Measurements from ENCODE around the gene NMRK2. TPM values are rescaled to one million over a fixed set of nuclear protein-coding genes. Genes with fewer than 3 reads are reported as not detected.
"Not testable (repeated sequence)": the region's sequence is repeated elsewhere in the genome, so short reads cannot be mapped to it uniquely, and the experiment has no call there.

Gene NMRK2
- polyA plus RNA-seq, 3 donors from 2014 or later = not detected

- Mint-ChIP-seq H3K36me3 (no peaks in the 10 kb centered on the region), H3K4me3 (no peak overlapping the region), H3K27ac (no peak overlapping the region), H3K27me3 (ENCODE audit: low read depth in 3 of 3) (peaks cover 1 to 6% (median 2%) of the 10 kb centered on the region in 3 donors), H3K9me3 (peaks cover 0 to 3% (median 0%) of the 10 kb centered on the region in 6 donors), H3K4me1 (no peaks in the 10 kb centered on the region)
- DNase-seq = no peak
Measured at GRCh38 chr19:3910105-3910504, 22.8 kb upstream of the NMRK2 start.

GRCh38 chr19:3914199-3914598, 18.7 kb upstream of the NMRK2 start:
- peaks cover 0 to 2% (median 0%) of the 10 kb centered on the region in 6 donors for H3K9me3 Mint-ChIP-seq
- peaks cover 1 to 8% (median 3%) of the 10 kb centered on the region in 3 donors for H3K27me3 Mint-ChIP-seq (ENCODE audit: low read depth in 3 of 3)
- no peak for DNase-seq
- H3K36me3 Mint-ChIP-seq = no peaks in the 10 kb centered on the region
- no peak overlapping the region for H3K4me3 Mint-ChIP-seq
- no peaks in the 10 kb centered on the region for H3K4me1 Mint-ChIP-seq
- H3K27ac Mint-ChIP-seq = no peak overlapping the region

GRCh38 chr19:3916033-3916432, 16.8 kb upstream of the NMRK2 start:
- Mint-ChIP-seq H3K9me3 (no peaks in the 10 kb centered on the region), H3K36me3 (no peaks in the 10 kb centered on the region), H3K27ac (peak overlapping the region in 1 of 6 donors; percentile 33), H3K4me3 (no peak overlapping the region), H3K27me3 (ENCODE audit: low read depth in 3 of 3) (peaks cover 1 to 5% (median 3%) of the 10 kb centered on the region in 3 donors), H3K4me1 (no peaks in the 10 kb centered on the region)
- DNase-seq = no peak

- Mint-ChIP-seq H3K27me3 (ENCODE audit: low read depth in 3 of 3) (peaks cover 0 to 6% (median 2%) of the 10 kb centered on the region in 3 donors), H3K4me1 (no peaks in the 10 kb centered on the region), H3K4me3 (no peak overlapping the region), H3K9me3 (peaks cover 0 to 7% (median 3%) of the 10 kb centered on the region in 6 donors), H3K27ac (no peak overlapping the region), H3K36me3 (peaks cover 0 to 6% (median 0%) of the 10 kb centered on the region in 3 donors)
- DNase-seq = no peak
Measured at GRCh38 chr19:3919793-3920192, 13.1 kb upstream of the NMRK2 start.

- H3K9me3 Mint-ChIP-seq = peaks cover 0 to 7% (median 3%) of the 10 kb centered on the region in 6 donors
- no peak overlapping the region for H3K4me3 Mint-ChIP-seq
Measured at GRCh38 chr19:3923096-3923758, 9.6 kb upstream of the NMRK2 start.

GRCh38 chr19:3923912-3924311, 9.0 kb upstream of the NMRK2 start:
- peaks cover 0 to 7% (median 3%) of the 10 kb centered on the region in 6 donors for H3K9me3 Mint-ChIP-seq
- no peak overlapping the region for H3K4me3 Mint-ChIP-seq
- no peak for DNase-seq
- H3K4me1 Mint-ChIP-seq = no peaks in the 10 kb centered on the region
- H3K36me3 Mint-ChIP-seq = peaks cover 0 to 9% (median 0%) of the 10 kb centered on the region in 3 donors
- peaks cover 0 to 5% (median 0%) of the 10 kb centered on the region in 3 donors for H3K27me3 Mint-ChIP-seq (ENCODE audit: low read depth in 3 of 3)
- no peak overlapping the region for H3K27ac Mint-ChIP-seq

More at GRCh38 chr19:3923096-3923758, 9.6 kb upstream of the NMRK2 start:
- DNase-seq = no peak
- no peak overlapping the region for H3K27ac Mint-ChIP-seq
- no peaks in the 10 kb centered on the region for H3K4me1 Mint-ChIP-seq
- peaks cover 0 to 9% (median 0%) of the 10 kb centered on the region in 3 donors for H3K36me3 Mint-ChIP-seq
- H3K27me3 Mint-ChIP-seq (ENCODE audit: low read depth in 3 of 3) = peaks cover 0 to 5% (median 0%) of the 10 kb centered on the region in 3 donors

GRCh38 chr19:3931041-3931440, 1.8 kb upstream of the NMRK2 start:
- no peaks in the 10 kb centered on the region for H3K4me1 Mint-ChIP-seq
- no peaks in the 10 kb centered on the region for H3K9me3 Mint-ChIP-seq
- H3K27ac Mint-ChIP-seq = no peak overlapping the region
- no peak overlapping the region for H3K4me3 Mint-ChIP-seq
- H3K36me3 Mint-ChIP-seq = no peaks in the 10 kb centered on the region
- DNase-seq = no peak
- peaks cover 2 to 8% (median 2%) of the 10 kb centered on the region in 3 donors for H3K27me3 Mint-ChIP-seq (ENCODE audit: low read depth in 3 of 3)

GRCh38 chr19:3936506-3937442, 3.9 kb downstream of the NMRK2 start:
- DNase-seq = no peak
- H3K27ac Mint-ChIP-seq = no peak overlapping the region
- H3K36me3 Mint-ChIP-seq = no peaks in the 10 kb centered on the region
- peaks cover 2 to 3% (median 2%) of the 10 kb centered on the region in 3 donors for H3K27me3 Mint-ChIP-seq (ENCODE audit: low read depth in 3 of 3)
- no peaks in the 10 kb centered on the region for H3K4me1 Mint-ChIP-seq
- no peaks in the 10 kb centered on the region for H3K9me3 Mint-ChIP-seq
- no peak overlapping the region for H3K4me3 Mint-ChIP-seq

GRCh38 chr19:3938300-3938950, 5.6 kb downstream of the NMRK2 start:
- not testable (repeated sequence) for H3K36me3 Mint-ChIP-seq; H3K27ac Mint-ChIP-seq; DNase-seq; H3K9me3 Mint-ChIP-seq; H3K4me3 Mint-ChIP-seq; H3K27me3 Mint-ChIP-seq (ENCODE audit: low read depth in 3 of 3); H3K4me1 Mint-ChIP-seq

GRCh38 chr19:3942790-3943409, 10.0 kb downstream of the NMRK2 start:
- no peaks in the 10 kb centered on the region for H3K36me3 Mint-ChIP-seq
- H3K4me1 Mint-ChIP-seq = peaks cover 0 to 6% of the 10 kb centered on the region in 2 donors
- no peak overlapping the region for H3K4me3 Mint-ChIP-seq
- H3K27me3 Mint-ChIP-seq (ENCODE audit: low read depth in 3 of 3) = no peaks in the 10 kb centered on the region
- no peaks in the 10 kb centered on the region for H3K9me3 Mint-ChIP-seq
- H3K27ac Mint-ChIP-seq = no peak overlapping the region
- DNase-seq = no peak

- no peaks in the 10 kb centered on the region for H3K9me3 Mint-ChIP-seq
- no peaks in the 10 kb centered on the region for H3K36me3 Mint-ChIP-seq
- H3K4me3 Mint-ChIP-seq = peak overlapping the region in 1 of 5 donors; percentile 18
- no peaks in the 10 kb centered on the region for H3K27me3 Mint-ChIP-seq (ENCODE audit: low read depth in 3 of 3)
- no peak for DNase-seq
- H3K4me1 Mint-ChIP-seq = peaks cover 0 to 10% of the 10 kb centered on the region in 2 donors
- H3K27ac Mint-ChIP-seq = no peak overlapping the region
Measured at GRCh38 chr19:3944018-3944721, 11.3 kb downstream of the NMRK2 start.

- Mint-ChIP-seq H3K36me3 (no peaks in the 10 kb centered on the region), H3K4me1 (peaks cover 2 to 15% of the 10 kb centered on the region in 2 donors), H3K27ac (no peak overlapping the region), H3K9me3 (no peaks in the 10 kb centered on the region), H3K4me3 (no peak overlapping the region), H3K27me3 (ENCODE audit: low read depth in 3 of 3) (no peaks in the 10 kb centered on the region)
- no peak for DNase-seq
Measured at GRCh38 chr19:3945838-3946237, 13.0 kb downstream of the NMRK2 start.

Data from immature natural killer cell (primary cell).